K562 (cell line): ENCODE measurements around the gene CRIM1. TPM values are rescaled to one million over a fixed set of nuclear protein-coding genes. Genes with fewer than 3 reads are reported as not detected.

Experiments
- ATAC-seq: fragments of 200-7000 bp; cut with Tn5 transposase; 3 replicates; pipeline ENCODE4 v1.9.1; 2020; ENCODE audit warnings: moderate library complexity
- BruUV-seq: library from RNA; stranded (reverse); fragments of 400-500 nt; replicated peaks from 2 replicates; lab custom pipeline; 2021; lab: Mats Ljungman, UMichigan
- CTCF ChIA-PET: fragments of 300-600 bp; formaldehyde crosslinking; extraction: SDS; loops from one replicate; lab custom pipeline; 2021; ENCODE audit warnings: low intra/inter-chr PET ratio; lab: Yijun Ruan, JAX
- POLR2A ChIA-PET: fragments of 300-600, 350-650 bp; sonication (Branson Sonifier 250); formaldehyde crosslinking; extraction: SDS; loops from one replicate; lab custom pipeline; 2021; ENCODE audit warnings: antibody characterized with exemption, inconsistent platforms; lab: Yijun Ruan, JAX
- DNase-seq, 4 experiments: peaks; one replicate each; pipeline versions ENCODE4 v3.0.0 to v3.0.0-alpha.2; 2011 to 2018; ENCODE audit warnings: low spot score in 3 of 4, mixed read lengths in 3 of 4; ENCODE audit errors: extremely low read depth in 1 of 4
- FAIRE-seq: peaks from 2 replicates; lab custom pipeline; 2011; peaks lifted over from hg19 to GRCh38; lab: Jason Lieb, UNC
- H2AFZ ChIP-seq: 2 replicates; pipeline ENCODE4 v1.6.0; 2011; ENCODE audit warnings: low read depth, low read length, control low read depth, inconsistent platforms
- H3K27ac ChIP-seq: fragments of 200-600 bp; 3 replicates; pipeline ENCODE4 v1.8.0; 2011; ENCODE audit warnings: low read depth, mild to moderate bottlenecking, control low read depth, inconsistent platforms, low read length, moderate library complexity, mixed read lengths; ENCODE audit errors: extremely low read depth
- H3K27me3 ChIP-seq, 2 experiments: fragments of 300-600 bp in 1 of 2; 2 replicates in 1 of 2; 3 replicates in 1 of 2; pipeline versions ENCODE4 v1.6.0 to v1.8.0; 2011; ENCODE audit warnings: inconsistent platforms in 2 of 2, low read length in 2 of 2, mild to moderate bottlenecking in 1 of 2, mixed read lengths in 1 of 2, moderate library complexity in 1 of 2; ENCODE audit not compliant: control insufficient read depth in 2 of 2, insufficient read depth in 2 of 2
- H3K36me3 ChIP-seq: fragments of 300-600 bp; 3 replicates; pipeline ENCODE4 v1.8.0; 2011; ENCODE audit warnings: mild to moderate bottlenecking, low read length, inconsistent platforms; ENCODE audit not compliant: control insufficient read depth, insufficient read depth
- H3K4me1 ChIP-seq, 2 experiments: fragments of 200-600 bp in 1 of 2; replicated peaks in 1 of 2; 2 replicates in 1 of 2; 3 replicates in 1 of 2; pipeline versions ENCODE4 v1.5.1 to v1.8.0; 2011; ENCODE audit warnings: inconsistent platforms in 2 of 2, low read length in 2 of 2, mild to moderate bottlenecking in 1 of 2, mixed read lengths in 1 of 2, moderate library complexity in 1 of 2; ENCODE audit not compliant: control insufficient read depth in 2 of 2, insufficient read depth in 2 of 2
- H3K4me2 ChIP-seq: 2 replicates; pipeline ENCODE4 v1.6.1; 2011; ENCODE audit warnings: low read length, control low read depth, inconsistent platforms, mixed read lengths; ENCODE audit not compliant: insufficient read depth
- H3K4me3 ChIP-seq: fragments of 200-600 bp; sonication (generic), shearing (Covaris generic); 2 replicates; pipeline ENCODE4 v1.5.1; 2016; ENCODE audit warnings: control low read depth, inconsistent platforms
- H3K79me2 ChIP-seq: fragments of 200-600 bp; 3 replicates; pipeline ENCODE4 v1.8.0; 2011; ENCODE audit warnings: low read length, inconsistent platforms; ENCODE audit not compliant: control insufficient read depth, insufficient read depth
- H3K9ac ChIP-seq, 2 experiments: 2 replicates each; pipeline versions ENCODE4 v1.6.0 to v1.6.1; 2011; ENCODE audit warnings: low read depth in 2 of 2, low read length in 2 of 2, control low read depth in 1 of 2, inconsistent platforms in 1 of 2, mild to moderate bottlenecking in 1 of 2, mixed read lengths in 1 of 2; ENCODE audit not compliant: insufficient read depth in 1 of 2
- H3K9me1 ChIP-seq: one replicate; pipeline ENCODE4 v1.6.0; 2011; ENCODE audit warnings: inconsistent platforms, mild to moderate bottlenecking, low read length, moderate library complexity; ENCODE audit not compliant: control insufficient read depth, insufficient read depth
- H3K9me3 ChIP-seq: replicated peaks from 2 replicates; pipeline ENCODE4 v1.5.1; 2011; ENCODE audit warnings: low read depth, low read length, inconsistent platforms; ENCODE audit not compliant: control insufficient read depth, insufficient read depth
- H4K20me1 ChIP-seq: replicated peaks from 2 replicates; pipeline ENCODE4 v1.6.1; 2011; ENCODE audit warnings: low read length, inconsistent platforms, mixed read lengths; ENCODE audit not compliant: control insufficient read depth, insufficient read depth
- ARID1B ChIP-seq: fragments of 450-650 bp; IDR thresholded peaks from 2 replicates; pipeline ENCODE4 v1.6.1; 2016; ENCODE audit warnings: antibody characterized with exemption, mild to moderate bottlenecking, inconsistent platforms
- BRF1 ChIP-seq: IDR thresholded peaks from 3 replicates; pipeline ENCODE4 v1.6.1; 2011; ENCODE audit warnings: borderline replicate concordance, mild to moderate bottlenecking; ENCODE audit not compliant: insufficient read length; ENCODE audit errors: extremely low read depth
- CTCFL ChIP-seq: IDR thresholded peaks from 2 replicates; pipeline ENCODE4 v1.6.1; 2011; ENCODE audit warnings: borderline replicate concordance, low read depth, mild to moderate bottlenecking, moderate library complexity, low read length; ENCODE audit not compliant: insufficient read depth, poor library complexity, severe bottlenecking
- E4F1 ChIP-seq: fragments of 250-450 bp; sonication (Bioruptor Pico); IDR thresholded peaks from 2 replicates; pipeline ENCODE4 v1.5.0; 2021; ENCODE audit warnings: mild to moderate bottlenecking, borderline replicate concordance
- ELK3 ChIP-seq: fragments of 450-650 bp; formaldehyde crosslinking; IDR thresholded peaks from 2 replicates; pipeline ENCODE4 v1.4.0; 2020; ENCODE audit warnings: mild to moderate bottlenecking
- FOSL1 ChIP-seq: fragments of 200-800 bp; sonication (Bioruptor generic); conservative IDR thresholded peaks from 2 replicates; pipeline ENCODE4 v1.6.1; 2016; ENCODE audit warnings: missing genetic modification characterization, missing compliant biosample characterization
- NELFE ChIP-seq: IDR thresholded peaks from 2 replicates; pipeline ENCODE4 v1.6.1; 2011; ENCODE audit warnings: mild to moderate bottlenecking; ENCODE audit not compliant: insufficient read depth, insufficient read length
- NFYB ChIP-seq: IDR thresholded peaks from 2 replicates; pipeline ENCODE4 v1.6.1; 2011; ENCODE audit warnings: mild to moderate bottlenecking, moderate library complexity; ENCODE audit not compliant: insufficient read length; ENCODE audit errors: extremely low read depth
- SNRNP70 ChIP-seq: fragments of 200-400 bp; formaldehyde crosslinking; optimal IDR thresholded peaks from 2 replicates; pipeline ENCODE3; 2017; ENCODE audit warnings: low read depth, low read length
- STAG1 ChIP-seq: sonication (generic); formaldehyde crosslinking; IDR thresholded peaks from 2 replicates; pipeline ENCODE4 v1.5.0; 2020; ENCODE audit warnings: missing genetic modification reagents, borderline replicate concordance
- ZNF316 ChIP-seq: fragments of 450-650 bp; IDR thresholded peaks from 2 replicates; pipeline ENCODE4 v1.6.1; 2016
- ZNF41 ChIP-seq: fragments of 250-450 bp; sonication (Bioruptor Pico); conservative IDR thresholded peaks from 2 replicates; pipeline ENCODE4 v1.4.0; 2020; ENCODE audit warnings: mild to moderate bottlenecking
- WGBS: fragments of 100-300 bp; shearing (Covaris generic); methylation state at CpG from one replicate; pipeline ENCODE4 v1.1.6; 2016; ENCODE audit warnings: low coverage, mixed read lengths; ENCODE audit not compliant: insufficient coverage; ENCODE audit errors: missing lambda C conversion rate; 5-methylcytosine and 5-hydroxymethylcytosine counted together
- in situ Hi-C: fragments of 300-500 bp; cut with MboI; formaldehyde crosslinking; loops from 4 replicates; pipeline ENCODE4 v1.15.0; 2018; ENCODE audit warnings: inconsistent platforms, mixed read lengths
- intact Hi-C: fragments of 100-400 bp; cut with micrococcal nuclease; formaldehyde crosslinking; loops from 2 replicates; pipeline ENCODE4 v1.14.2; 2022
- polyA plus RNA-seq, 8 experiments: library from polyadenylated mRNA; depleted of rRNA in 4 of 8; stranded (reverse) in 5 of 8; unstranded in 3 of 8; fragments of >200 nt; fragmentation: Nextera tagmentation in 2 of 8; fragmentation: Illumina TruSeq in 1 of 8; extraction: Ambion mirVana in 2 of 8; extraction: Trizol in 1 of 8; gene quantifications; 2 replicates each; pipeline versions ENCODE4 v1.2.1 to v1.2.3, GENCODE V29; 2011 to 2014; ENCODE audit warnings: inconsistent platforms in 1 of 8, missing spikeins in 1 of 8
- total RNA-seq, 7 experiments: library from RNA; depleted of rRNA in 6 of 7; stranded (reverse); fragments of >200 nt in 6 of 7; fragmentation: Illumina TruSeq in 2 of 7; extraction: Trizol in 2 of 7; gene quantifications; 2 replicates each; pipeline versions ENCODE4 v1.2.1 to v1.2.3, GENCODE V29; 2011 to 2021; ENCODE audit warnings: low replicate concordance in 1 of 7

The CRIM1 gene
- total and polyA plus RNA-seq, 9 of the 15 experiments (the other 6 are each of a cell fraction or from before 2014, with no cell fraction given), result 0.01 to 0.36 (median 0.06) TPM; not detected in 1

GRCh38 chr2:36526226-36526625 lies 170.6 kb downstream of the CRIM1 start:
- DNase-seq (no peak), FAIRE-seq (no peak), ATAC-seq (no peak)
- Histone ChIP-seq H4K20me1 (no peaks in the 10 kb centered on the region), H3K9me1 (no peaks in the 10 kb centered on the region), H3K9ac (no peak overlapping the region), H3K4me2 (no peak overlapping the region), H2AFZ (no peak overlapping the region), H3K27me3 (peaks cover 0 to 4% of the 10 kb centered on the region in 2 experiments; a peak in 1 of 5 replicates), H3K4me1 (peaks cover 0 to 4% of the 10 kb centered on the region in 2 experiments; a peak in 1 of 5 replicates), H3K79me2 (no peaks in the 10 kb centered on the region), H3K4me3 (no peak overlapping the region), H3K27ac (no peak overlapping the region), H3K36me3 (no peaks in the 10 kb centered on the region), H3K9me3 (no peaks in the 10 kb centered on the region)
- BruUV-seq, result no TSS peak
- intact Hi-C loops (no loop called here), in situ Hi-C loops (no loop called here)
- ChIA-PET POLR2A (no interaction called here), CTCF (no interaction called here)
- 8% methylated on average over 2 of the region's 2 CpGs for WGBS
- no peak for TF ChIP-seq BRF1
- no peak for TF ChIP-seq ELK3 (CRISPR knock-in tag)
- TF ChIP-seq SNRNP70, result no peak
- TF ChIP-seq ARID1B, result no peak
- no peak for TF ChIP-seq NELFE
- no peak for TF ChIP-seq E4F1 (CRISPR knock-in tag)
- no peak for TF ChIP-seq FOSL1 (tag)
- no peak for TF ChIP-seq ZNF316
- TF ChIP-seq ZNF41 (CRISPR knock-in tag), result no peak
- no peak for TF ChIP-seq CTCFL
- no peak for TF ChIP-seq STAG1 (CRISPR knock-in tag)
- TF ChIP-seq NFYB, result no peak
